Measurements from ENCODE around the gene ZEB1. TPM values are rescaled to one million over a fixed set of nuclear protein-coding genes. Genes with fewer than 3 reads are reported as not detected.
A peak's percentile ranks its signal among the peaks of the same experiment; 100 is the strongest.

The ZEB1 gene
- total RNA-seq, 1 donor from 2014 or later = 86.7 TPM

GRCh38 chr10:31317171-31317570 lies 1.8 kb upstream of the ZEB1 start:
- DNase-seq (no peak), ATAC-seq (no peak)
- intact Hi-C loops (cut with micrococcal nuclease) = loop anchor here (10.0 kb wide), 1 partner anchor 282 kb away; the partner anchor contains the start of gene ZNF438

- ATAC-seq = no peak
- intact Hi-C loops (cut with micrococcal nuclease) = loop anchor here (10.0 kb wide), 1 partner anchor 283 kb away; the partner anchor contains the start of gene ZNF438
- DNase-seq = peak; percentile 65
These were observed 1.2 kb upstream of the ZEB1 start for GRCh38 chr10:31317652-31318381.

- intact Hi-C loops (cut with micrococcal nuclease) = loop anchor here (10.0 kb wide), 1 partner anchor 284 kb away; the partner anchor contains the start of gene ZNF438
- peak; percentile 65 for ATAC-seq
- peak; percentile 72 for DNase-seq
These were observed 598 bp upstream of the ZEB1 start for GRCh38 chr10:31318382-31318853.

- intact Hi-C loops (cut with micrococcal nuclease) = loop anchor here (10.0 kb wide), 2 partner anchors 165 to 285 kb away; partner anchors contain the start of gene ZNF438
- ATAC-seq = peak; percentile 23
- DNase-seq = peak; percentile 63
These were observed 860 bp downstream of the ZEB1 start for GRCh38 chr10:31319602-31320549.

- DNase-seq = peak; percentile 66
- intact Hi-C loops (cut with micrococcal nuclease) = loop anchor here (10.0 kb wide), 1 partner anchor 164 kb away; no protein-coding TSS in a partner anchor
These were observed 1.7 kb downstream of the ZEB1 start for GRCh38 chr10:31320550-31321211.

GRCh38 chr10:31321396-31321941 lies 2.5 kb downstream of the ZEB1 start:
- ATAC-seq = no peak
- no peak for DNase-seq
- intact Hi-C loops (cut with micrococcal nuclease) = loop anchor here (10.0 kb wide), 1 partner anchor 163 kb away; no protein-coding TSS in a partner anchor

More at GRCh38 chr10:31320550-31321211, 1.7 kb downstream of the ZEB1 start:
- peak; percentile 42 for ATAC-seq

GRCh38 chr10:31322647-31323046 lies 3.6 kb downstream of the ZEB1 start:
- DNase-seq = no peak
- intact Hi-C loops (cut with micrococcal nuclease) = loop anchor here (10.0 kb wide), 1 partner anchor 162 kb away; no protein-coding TSS in a partner anchor

GRCh38 chr10:31340343-31340742 lies 21.3 kb downstream of the ZEB1 start:
- peak; percentile 66 for ATAC-seq
- intact Hi-C loops (cut with micrococcal nuclease) = no loop called here
- DNase-seq = no peak

More at GRCh38 chr10:31322647-31323046, 3.6 kb downstream of the ZEB1 start:
- no peak for ATAC-seq

- ATAC-seq = no peak
- no peak for DNase-seq
- intact Hi-C loops (cut with micrococcal nuclease) = no loop called here
These were observed 22.5 kb downstream of the ZEB1 start for GRCh38 chr10:31341552-31341951.

GRCh38 chr10:31343009-31343408 lies 24.0 kb downstream of the ZEB1 start:
- DNase-seq = no peak
- no peak for ATAC-seq
- intact Hi-C loops (cut with micrococcal nuclease) = no loop called here

- DNase-seq (no peak), ATAC-seq (peak; percentile 56)
- intact Hi-C loops (cut with micrococcal nuclease) = no loop called here
These were observed 24.5 kb downstream of the ZEB1 start for GRCh38 chr10:31343551-31343950.

- DNase-seq = no peak
- intact Hi-C loops (cut with micrococcal nuclease) = no loop called here
- ATAC-seq = no peak
These were observed 26.9 kb downstream of the ZEB1 start for GRCh38 chr10:31345886-31346285.

GRCh38 chr10:31346953-31347352 lies 27.9 kb downstream of the ZEB1 start:
- DNase-seq = no peak
- no peak for ATAC-seq
- intact Hi-C loops (cut with micrococcal nuclease) = no loop called here

GRCh38 chr10:31347705-31348104 lies 28.7 kb downstream of the ZEB1 start:
- intact Hi-C loops (cut with micrococcal nuclease) = no loop called here
- ATAC-seq (no peak), DNase-seq (no peak)

- ATAC-seq (no peak), DNase-seq (no peak)
- intact Hi-C loops (cut with micrococcal nuclease) = no loop called here
These were observed 31.9 kb downstream of the ZEB1 start for GRCh38 chr10:31350891-31351290.

- intact Hi-C loops (cut with micrococcal nuclease) = no loop called here
- peak; percentile 11 for DNase-seq
- no peak for ATAC-seq
These were observed 33.6 kb downstream of the ZEB1 start for GRCh38 chr10:31352436-31353226.

GRCh38 chr10:31353574-31353973 lies 34.6 kb downstream of the ZEB1 start:
- DNase-seq = no peak
- intact Hi-C loops (cut with micrococcal nuclease) = no loop called here
- no peak for ATAC-seq
